GM12874 (cell line): ENCODE measurements around the gene FGF2.

Experiments
- TF ChIP-seq, protein P1 (sequence below): IDR thresholded peaks from 2 replicates; pipeline ENCODE4 v1.5.1; 2011; ENCODE audit warnings: low read depth, mild to moderate bottlenecking, control low read depth, low read length, moderate library complexity; ENCODE audit not compliant: insufficient read depth

Gene FGF2

GRCh38 chr4:122903766-122904288 is 77.2 kb downstream of the FGF2 start:
- TF ChIP-seq, protein P1, sequence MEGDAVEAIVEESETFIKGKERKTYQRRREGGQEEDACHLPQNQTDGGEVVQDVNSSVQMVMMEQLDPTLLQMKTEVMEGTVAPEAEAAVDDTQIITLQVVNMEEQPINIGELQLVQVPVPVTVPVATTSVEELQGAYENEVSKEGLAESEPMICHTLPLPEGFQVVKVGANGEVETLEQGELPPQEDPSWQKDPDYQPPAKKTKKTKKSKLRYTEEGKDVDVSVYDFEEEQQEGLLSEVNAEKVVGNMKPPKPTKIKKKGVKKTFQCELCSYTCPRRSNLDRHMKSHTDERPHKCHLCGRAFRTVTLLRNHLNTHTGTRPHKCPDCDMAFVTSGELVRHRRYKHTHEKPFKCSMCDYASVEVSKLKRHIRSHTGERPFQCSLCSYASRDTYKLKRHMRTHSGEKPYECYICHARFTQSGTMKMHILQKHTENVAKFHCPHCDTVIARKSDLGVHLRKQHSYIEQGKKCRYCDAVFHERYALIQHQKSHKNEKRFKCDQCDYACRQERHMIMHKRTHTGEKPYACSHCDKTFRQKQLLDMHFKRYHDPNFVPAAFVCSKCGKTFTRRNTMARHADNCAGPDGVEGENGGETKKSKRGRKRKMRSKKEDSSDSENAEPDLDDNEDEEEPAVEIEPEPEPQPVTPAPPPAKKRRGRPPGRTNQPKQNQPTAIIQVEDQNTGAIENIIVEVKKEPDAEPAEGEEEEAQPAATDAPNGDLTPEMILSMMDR, result no peak

DNA sequence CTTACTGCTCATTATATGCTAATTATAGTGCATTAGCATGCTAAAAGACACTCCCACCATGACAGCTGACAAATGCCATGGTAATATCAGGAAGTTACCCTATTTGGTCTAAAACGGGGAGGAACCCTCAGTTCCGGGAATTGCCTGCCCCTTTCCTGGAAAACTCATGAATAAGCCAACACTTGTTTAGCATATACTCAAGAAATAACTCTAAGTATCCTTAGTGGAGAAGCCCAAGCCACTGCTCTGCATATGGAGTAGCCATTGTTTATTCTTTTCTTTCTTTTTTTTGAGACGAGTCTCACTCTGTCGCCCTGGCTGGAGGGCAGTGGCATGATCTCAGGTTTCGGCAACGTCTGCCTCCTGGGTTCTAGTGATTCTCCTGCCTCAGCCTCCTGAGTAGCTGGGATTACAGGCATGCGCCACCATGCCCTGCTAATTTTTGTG is 80.3 kb downstream of the FGF2 start:
- TF ChIP-seq, protein P1, result no peak

GRCh38 chr4:122908223-122908622 is 81.6 kb downstream of the FGF2 start:
- TF ChIP-seq, protein P1, result no peak

DNA sequence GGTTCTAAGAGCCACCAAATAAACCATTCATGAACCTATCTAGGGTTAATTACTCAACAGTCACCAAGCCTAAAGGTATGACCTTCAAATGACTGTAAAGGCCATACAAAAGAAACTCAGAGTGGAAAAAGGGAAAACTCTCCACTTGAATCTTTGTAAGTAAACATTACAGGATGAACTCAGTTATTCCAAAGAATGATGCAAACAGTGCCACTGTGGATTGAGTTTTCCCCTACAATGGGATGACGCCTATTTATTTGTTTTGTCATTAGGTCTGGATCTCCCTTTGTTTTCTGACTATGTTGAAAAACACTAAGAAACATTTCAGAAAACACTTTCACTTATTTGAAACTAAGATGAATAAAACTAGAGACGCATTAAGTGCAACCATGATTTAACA is 83.1 kb downstream of the FGF2 start:
- TF ChIP-seq, protein P1, result no peak

DNA sequence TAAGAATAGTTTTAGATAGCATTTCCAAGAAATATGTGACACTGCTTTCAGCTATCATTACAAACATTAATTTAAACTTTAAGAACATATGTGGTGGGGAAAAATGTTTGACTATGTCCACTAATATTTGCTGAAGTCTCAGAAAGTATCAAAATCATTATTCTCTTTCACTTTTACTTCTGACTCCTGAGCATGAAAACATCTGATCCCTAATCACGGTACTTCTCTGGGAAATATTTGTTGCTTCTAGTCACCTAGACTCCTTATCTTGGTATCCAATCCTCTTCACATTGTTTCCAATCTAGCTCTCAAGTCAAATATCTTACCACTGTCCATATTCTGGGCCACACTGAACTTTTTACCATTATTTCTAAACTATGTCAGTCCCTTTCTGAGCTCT is 85.0 kb downstream of the FGF2 start:
- TF ChIP-seq, protein P1, result no peak

- TF ChIP-seq, protein P1, result no peak
Observed at GRCh38 chr4:122912810-122913575, 86.4 kb downstream of the FGF2 start.

GRCh38 chr4:122914292-122914904 is 87.8 kb downstream of the FGF2 start:
- TF ChIP-seq, protein P1, result peak; percentile 35; the same call in 1 of the 2 replicates
